ENCODE results near the gene ITIH2.

DNA sequence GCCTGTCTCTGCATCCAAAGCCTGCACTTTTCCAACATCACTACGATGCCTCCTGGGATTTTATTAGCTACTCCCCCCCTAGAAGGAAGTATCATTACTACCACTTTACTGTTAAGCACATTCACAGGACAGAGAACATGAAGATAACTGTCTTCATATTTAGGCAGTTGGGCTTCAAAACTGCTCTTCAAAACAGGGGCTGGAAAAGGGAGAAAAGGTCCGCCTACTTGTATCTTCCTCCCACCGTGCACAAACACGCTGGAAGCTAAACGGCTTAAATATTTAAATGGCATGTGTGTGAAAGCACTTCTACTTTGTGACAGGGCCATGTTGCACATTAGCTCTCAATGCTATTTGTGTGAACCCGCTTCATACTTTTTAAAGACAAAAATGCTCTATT is 37.3 kb upstream of the ITIH2 start:
- TF ChIP-seq, protein P1, sequence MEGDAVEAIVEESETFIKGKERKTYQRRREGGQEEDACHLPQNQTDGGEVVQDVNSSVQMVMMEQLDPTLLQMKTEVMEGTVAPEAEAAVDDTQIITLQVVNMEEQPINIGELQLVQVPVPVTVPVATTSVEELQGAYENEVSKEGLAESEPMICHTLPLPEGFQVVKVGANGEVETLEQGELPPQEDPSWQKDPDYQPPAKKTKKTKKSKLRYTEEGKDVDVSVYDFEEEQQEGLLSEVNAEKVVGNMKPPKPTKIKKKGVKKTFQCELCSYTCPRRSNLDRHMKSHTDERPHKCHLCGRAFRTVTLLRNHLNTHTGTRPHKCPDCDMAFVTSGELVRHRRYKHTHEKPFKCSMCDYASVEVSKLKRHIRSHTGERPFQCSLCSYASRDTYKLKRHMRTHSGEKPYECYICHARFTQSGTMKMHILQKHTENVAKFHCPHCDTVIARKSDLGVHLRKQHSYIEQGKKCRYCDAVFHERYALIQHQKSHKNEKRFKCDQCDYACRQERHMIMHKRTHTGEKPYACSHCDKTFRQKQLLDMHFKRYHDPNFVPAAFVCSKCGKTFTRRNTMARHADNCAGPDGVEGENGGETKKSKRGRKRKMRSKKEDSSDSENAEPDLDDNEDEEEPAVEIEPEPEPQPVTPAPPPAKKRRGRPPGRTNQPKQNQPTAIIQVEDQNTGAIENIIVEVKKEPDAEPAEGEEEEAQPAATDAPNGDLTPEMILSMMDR (conservative IDR thresholded peaks at IDR 0.05; ENCODE audit: low read depth, low read length) = no peak
- TF ChIP-seq EZH2phosphoT487 (IDR thresholded peaks at IDR 0.05; ENCODE audit: borderline replicate concordance, low read length) = no peak

Data from PC-3 (cell line).